G401 (cell line): ENCODE results near the gene TBC1D17. TPM values are rescaled to one million over a fixed set of nuclear protein-coding genes. Genes with fewer than 3 reads are reported as not detected.

Experiments used
- DNase-seq: peaks from one replicate; pipeline ENCODE4 v3.0.0-alpha.2; 2015; ENCODE audit warnings: low spot score
- in situ Hi-C: cut with HindIII; loops from 2 replicates; pipeline ENCODE4 v1.10.0; 2016; ENCODE audit warnings: low sequenced_read_pairs, mixed read lengths
- total RNA-seq: library from RNA; depleted of rRNA; stranded (reverse); fragments of >200 nt; shearing (Covaris generic); gene quantifications from 2 replicates; pipeline ENCODE4 v1.2.3, GENCODE V29; 2014; rRNA removed

Gene TBC1D17
- total RNA-seq, 1 experiment from 2014 or later: 6.5 TPM

- in situ Hi-C loops: no loop called here
- peak; percentile 98 for DNase-seq
Observed at GRCh38 chr19:49929611-49930482, 52.3 kb downstream of the TBC1D17 start.

- no peak for DNase-seq
- in situ Hi-C loops: no loop called here
Observed at GRCh38 chr19:49930483-49931011, 53.0 kb downstream of the TBC1D17 start.

- in situ Hi-C loops: no loop called here
- no peak for DNase-seq
Observed at GRCh38 chr19:49931293-49932040, 54.0 kb downstream of the TBC1D17 start.

- no peak for DNase-seq
- in situ Hi-C loops: no loop called here
Observed at GRCh38 chr19:49932041-49932451, 54.5 kb downstream of the TBC1D17 start.

- in situ Hi-C loops: no loop called here
Observed at GRCh38 chr19:49932731-49933131, 55.2 kb downstream of the TBC1D17 start.

GRCh38 chr19:49933643-49934042 is 56.1 kb downstream of the TBC1D17 start:
- no peak for DNase-seq
- in situ Hi-C loops: no loop called here

More at GRCh38 chr19:49932731-49933131, 55.2 kb downstream of the TBC1D17 start:
- no peak for DNase-seq

- DNase-seq: no peak
- in situ Hi-C loops: no loop called here
Observed at GRCh38 chr19:49936549-49936948, 59.0 kb downstream of the TBC1D17 start.

GRCh38 chr19:49937750-49938381 is 60.4 kb downstream of the TBC1D17 start:
- in situ Hi-C loops: no loop called here
- DNase-seq: peak; percentile 75

Other genes starting within 250 kb of the TBC1D17 start
- gene RRAS, start 237.6 kb upstream of the TBC1D17 start, total RNA-seq: 116 and 140 TPM in 2 replicates
- gene SCAF1, start 235.5 kb upstream of the TBC1D17 start, total RNA-seq: 22.3 and 25.2 TPM in 2 replicates
- 56.7 and 59.6 TPM in 2 replicates for gene IRF3, start 211.8 kb upstream of the TBC1D17 start, total RNA-seq
- gene BCL2L12, start 211.8 kb upstream of the TBC1D17 start, total RNA-seq: 8.1 and 13.9 TPM in 2 replicates
- 633 and 640 TPM in 2 replicates for gene PRMT1, start 200.4 kb upstream of the TBC1D17 start, total RNA-seq
- gene ADM5, start 188.1 kb upstream of the TBC1D17 start, total RNA-seq: 1.1 and 1.7 TPM in 2 replicates
- gene CPT1C, start 186.6 kb upstream of the TBC1D17 start, total RNA-seq: 38.8 and 54.5 TPM in 2 replicates
- gene TSKS, start 114.4 kb upstream of the TBC1D17 start, total RNA-seq: 0.49 TPM in 1 of 2 replicates, not detected in the other
- 152 and 155 TPM in 2 replicates for gene AP2A1, start 110.7 kb upstream of the TBC1D17 start, total RNA-seq
- 33.9 and 38.6 TPM in 2 replicates for gene FUZ, start 64.4 kb upstream of the TBC1D17 start, total RNA-seq
- gene MED25, start 59.4 kb upstream of the TBC1D17 start, total RNA-seq: 30.2 and 44.7 TPM in 2 replicates
- 147 and 166 TPM in 2 replicates for gene PTOV1, start 26.5 kb upstream of the TBC1D17 start, total RNA-seq
- gene PNKP, start 10.1 kb upstream of the TBC1D17 start, total RNA-seq: 90.2 and 111 TPM in 2 replicates
- 14.0 and 18.0 TPM in 2 replicates for gene AKT1S1, start 347 bp upstream of the TBC1D17 start, total RNA-seq
- gene IL4I1, start 19.2 kb downstream of the TBC1D17 start, total RNA-seq: 0.07 and 0.80 TPM in 2 replicates
- gene ATF5, start 51.5 kb downstream of the TBC1D17 start, total RNA-seq: 9.4 and 12.4 TPM in 2 replicates
- 79.9 and 86.1 TPM in 2 replicates for gene NUP62, start 51.8 kb downstream of the TBC1D17 start, total RNA-seq
- gene SIGLEC11, start 83.5 kb downstream of the TBC1D17 start, total RNA-seq: not detected in 2 replicates
- gene VRK3, start 147.7 kb downstream of the TBC1D17 start, total RNA-seq: 26.0 and 28.6 TPM in 2 replicates
- gene ZNF473, start 148.3 kb downstream of the TBC1D17 start, total RNA-seq: 15.5 and 42.5 TPM in 2 replicates